Sigmoid colon (tissue), 7 donors: ENCODE results near the gene KLK2. TPM values are rescaled to one million over a fixed set of nuclear protein-coding genes. Genes with fewer than 3 reads are reported as not detected.

Source experiments
- DNase-seq: peaks from one replicate; pipeline ENCODE4 v3.0.0-alpha.2; 2019
- H3K27ac ChIP-seq, 4 donors: fragments of 200-600 bp; sonication (generic); one replicate each; pipeline ENCODE4 v1.5.1; 2016 to 2019; ENCODE audit warnings: mild to moderate bottlenecking in 1 of 4
- H3K27me3 ChIP-seq, 3 donors: fragments of 200-600 bp; sonication (generic); one replicate each; pipeline ENCODE4 v1.5.1; 2019; ENCODE audit warnings: mild to moderate bottlenecking in 1 of 3
- H3K36me3 ChIP-seq, 4 donors: fragments of 200-600 bp; sonication (generic); one replicate each; pipeline ENCODE4 v1.5.1; 2016 to 2019
- H3K4me1 ChIP-seq, 4 donors: fragments of 200-600 bp; sonication (generic); one replicate each; pipeline ENCODE4 v1.5.1; 2017 to 2019
- H3K4me3 ChIP-seq, 4 donors: fragments of 200-600 bp; sonication (generic); one replicate each; pipeline ENCODE4 v1.5.1; 2017 to 2019; ENCODE audit warnings: mild to moderate bottlenecking in 2 of 4, moderate library complexity in 1 of 4
- H3K9me3 ChIP-seq, 4 donors: fragments of 200-600 bp in 3 of 4; sonication (generic) in 3 of 4; one replicate each; pipeline versions ENCODE4 v1.5.1 to v1.6.1; 2013 to 2019
- EP300 ChIP-seq, 4 donors: sonication (generic); formaldehyde crosslinking; IDR thresholded peaks; one replicate each; pipeline ENCODE4 v1.6.1; 2017; ENCODE audit warnings: antibody characterized with exemption in 4 of 4
- POLR2A ChIP-seq, 2 donors: fragments of 450-650 bp; IDR thresholded peaks; one replicate each; pipeline ENCODE4 v1.6.1; 2016; ENCODE audit warnings: antibody characterized with exemption in 2 of 2, mild to moderate bottlenecking in 2 of 2, moderate library complexity in 2 of 2
- POLR2AphosphoS5 ChIP-seq, 4 donors: sonication (generic); formaldehyde crosslinking; IDR thresholded peaks; one replicate each; pipeline ENCODE4 v1.6.1; 2017; ENCODE audit warnings: antibody characterized with exemption in 4 of 4
- WGBS, 2 donors: extraction: QIAGEN DNeasy Blood & Tissue Kit; methylation state at CpG; one replicate each; pipeline ENCODE4 v1.1.7; 2013; 5-methylcytosine and 5-hydroxymethylcytosine counted together
- intact Hi-C: fragments of 100-400 bp; cut with DNase I; formaldehyde crosslinking; loops from one replicate; pipeline ENCODE4 v1.15.1; 2023
- polyA plus RNA-seq, 3 donors: library from polyadenylated mRNA; stranded (reverse); fragments of 200-250 nt; gene quantifications; one replicate each; pipeline ENCODE4 v1.2.3, GENCODE V29; 2013
- total RNA-seq, 4 donors: library from RNA; depleted of rRNA; stranded (reverse); fragments of >200 nt; gene quantifications; one replicate each; pipeline ENCODE4 v1.1.0, GENCODE V29; 2016
- TF ChIP-seq, protein P1 (sequence below), 4 experiments: fragments of 450-650 bp in 3 of 4; fragments of 200-600 bp in 1 of 4; IDR thresholded peaks; one replicate each; pipeline ENCODE4 v1.5.1; 2016 to 2019; ENCODE audit warnings: antibody characterized with exemption in 4 of 4, mild to moderate bottlenecking in 3 of 4, moderate library complexity in 2 of 4
- donor health status: healthy with polysubstance abuse.
- donor health status: Bipolar disorder and iron deficiency.
- donor health status: healthy.

The KLK2 gene
- total and polyA plus RNA-seq, 7 donors, result 0.28 TPM; not detected in 6

DNA sequence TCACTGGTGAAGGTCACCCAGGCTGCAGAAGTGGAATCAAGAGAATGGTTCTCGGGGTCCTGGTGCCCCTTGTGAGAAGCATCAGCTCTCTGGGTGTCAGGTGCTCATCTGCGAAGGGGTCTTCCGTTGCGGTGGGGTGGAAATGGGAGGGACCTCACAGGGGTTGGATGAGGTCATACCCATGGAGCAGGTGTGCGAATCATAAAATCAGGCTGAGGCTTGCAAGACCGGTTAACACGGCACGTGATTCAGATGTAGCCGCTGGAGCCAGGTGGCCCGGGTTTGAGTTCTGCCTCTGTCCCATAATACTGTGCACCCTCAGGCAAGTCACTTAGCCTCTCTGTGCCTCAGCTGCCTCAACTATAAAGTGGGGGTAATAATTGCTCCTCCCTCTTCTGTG is 35.9 kb upstream of the KLK2 start:
- Histone ChIP-seq H3K27me3 (peaks cover 0 to 17% (median 14%) of the 10 kb centered on the region in 3 donors), H3K9me3 (no peaks in the 10 kb centered on the region), H3K4me3 (no peak overlapping the region), H3K4me1 (peaks cover 0 to 14% (median 10%) of the 10 kb centered on the region in 4 donors), H3K36me3 (no peaks in the 10 kb centered on the region), H3K27ac (no peak overlapping the region)
- DNase-seq, result peak; percentile 46
- intact Hi-C loops, result no loop called here
- TF ChIP-seq POLR2AphosphoS5 (IDR thresholded peaks at IDR 0.05) (no peak), POLR2A (IDR thresholded peaks at IDR 0.05) (no peak), EP300 (IDR thresholded peaks at IDR 0.05) (no peak)
- TF ChIP-seq, protein P1, sequence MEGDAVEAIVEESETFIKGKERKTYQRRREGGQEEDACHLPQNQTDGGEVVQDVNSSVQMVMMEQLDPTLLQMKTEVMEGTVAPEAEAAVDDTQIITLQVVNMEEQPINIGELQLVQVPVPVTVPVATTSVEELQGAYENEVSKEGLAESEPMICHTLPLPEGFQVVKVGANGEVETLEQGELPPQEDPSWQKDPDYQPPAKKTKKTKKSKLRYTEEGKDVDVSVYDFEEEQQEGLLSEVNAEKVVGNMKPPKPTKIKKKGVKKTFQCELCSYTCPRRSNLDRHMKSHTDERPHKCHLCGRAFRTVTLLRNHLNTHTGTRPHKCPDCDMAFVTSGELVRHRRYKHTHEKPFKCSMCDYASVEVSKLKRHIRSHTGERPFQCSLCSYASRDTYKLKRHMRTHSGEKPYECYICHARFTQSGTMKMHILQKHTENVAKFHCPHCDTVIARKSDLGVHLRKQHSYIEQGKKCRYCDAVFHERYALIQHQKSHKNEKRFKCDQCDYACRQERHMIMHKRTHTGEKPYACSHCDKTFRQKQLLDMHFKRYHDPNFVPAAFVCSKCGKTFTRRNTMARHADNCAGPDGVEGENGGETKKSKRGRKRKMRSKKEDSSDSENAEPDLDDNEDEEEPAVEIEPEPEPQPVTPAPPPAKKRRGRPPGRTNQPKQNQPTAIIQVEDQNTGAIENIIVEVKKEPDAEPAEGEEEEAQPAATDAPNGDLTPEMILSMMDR (IDR thresholded peaks at IDR 0.05), result no peak
- WGBS, 2 donors, result 16 to 53% methylated on average over 10 of the region's 10 CpGs

DNA sequence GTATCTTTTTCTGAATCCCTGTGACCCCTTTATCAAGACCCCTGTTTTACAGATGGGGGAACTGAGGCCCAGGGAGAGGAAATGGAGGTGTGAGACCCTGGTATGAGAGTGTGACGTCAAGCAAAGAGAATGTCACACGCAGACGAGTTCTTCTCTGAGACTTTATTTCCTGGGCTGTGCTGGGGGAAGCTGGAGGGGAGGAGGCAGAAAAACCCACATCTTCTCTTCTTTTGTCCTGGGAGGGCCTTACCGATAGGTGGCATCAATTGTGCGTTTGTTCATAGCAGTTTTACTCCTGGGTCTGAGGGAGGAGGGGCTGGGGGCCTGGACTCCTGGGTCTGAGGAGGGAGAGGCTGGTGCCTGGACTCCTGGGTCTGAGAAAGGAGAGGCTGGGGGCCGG is 35.0 kb upstream of the KLK2 start:
- TF ChIP-seq POLR2AphosphoS5 (IDR thresholded peaks at IDR 0.05) (no peak), POLR2A (IDR thresholded peaks at IDR 0.05) (no peak), EP300 (IDR thresholded peaks at IDR 0.05) (no peak)
- TF ChIP-seq, protein P1 (IDR thresholded peaks at IDR 0.05), result no peak
- 16 to 23% methylated on average over 6 of the region's 6 CpGs for WGBS, 2 donors
- H3K4me3 ChIP-seq, result no peak overlapping the region
- DNase-seq, result peak; percentile 21
- H3K27me3 ChIP-seq, result peaks cover 0 to 14% (median 10%) of the 10 kb centered on the region in 3 donors
- H3K9me3 ChIP-seq, result peaks cover 0 to under 1% (median 0%) of the 10 kb centered on the region in 4 donors
- intact Hi-C loops, result no loop called here
- peaks cover 0 to 14% (median 10%) of the 10 kb centered on the region in 4 donors for H3K4me1 ChIP-seq
- no peak overlapping the region for H3K27ac ChIP-seq
- no peaks in the 10 kb centered on the region for H3K36me3 ChIP-seq

DNA sequence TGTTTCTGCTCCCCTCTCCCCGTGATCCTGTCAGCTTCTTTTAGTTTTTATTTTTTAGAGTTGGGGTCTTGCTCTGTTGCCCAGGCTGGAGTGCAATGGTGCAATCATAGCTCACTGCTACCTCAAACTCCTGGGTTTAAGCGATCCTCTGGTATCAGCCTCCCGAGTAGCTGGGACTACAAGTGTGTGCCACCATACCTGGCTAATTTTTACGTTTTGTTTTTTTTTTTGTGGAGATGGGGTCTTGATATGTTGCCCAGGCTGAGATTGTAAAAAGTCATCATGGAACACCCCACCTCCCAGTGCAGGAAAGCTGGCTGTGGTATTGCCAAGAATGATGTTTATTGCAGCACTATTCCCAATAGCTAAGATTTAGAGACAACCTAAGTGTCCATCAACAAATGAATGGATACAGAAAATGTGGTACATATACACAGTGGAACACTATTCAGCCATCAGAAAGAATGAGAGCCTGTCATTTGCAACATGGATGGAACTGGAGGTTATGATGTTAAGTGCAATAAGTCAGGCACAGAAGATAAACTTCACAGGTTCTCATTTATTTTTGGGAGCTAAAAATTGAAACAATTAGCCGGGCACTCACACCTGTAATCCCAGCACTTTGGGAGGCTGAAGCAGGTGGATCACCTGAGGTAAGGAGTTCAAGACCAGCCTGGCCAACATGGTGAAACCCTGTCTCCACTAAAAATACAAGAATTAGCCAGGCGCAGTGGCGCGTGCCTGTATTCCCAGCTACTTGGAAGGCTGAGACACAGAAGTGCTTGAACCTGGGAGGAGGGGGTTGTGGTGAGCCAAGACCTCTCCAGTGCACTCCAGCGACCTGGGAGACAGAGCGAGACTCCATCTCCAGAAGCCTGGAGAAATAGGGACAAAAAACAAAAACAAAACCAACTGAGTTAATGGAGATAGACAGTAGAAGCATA is 33.3 kb upstream of the KLK2 start:
- Histone ChIP-seq H3K36me3 (no peaks in the 10 kb centered on the region), H3K4me3 (no peak overlapping the region), H3K9me3 (peaks cover 0 to 2% (median 0%) of the 10 kb centered on the region in 4 donors), H3K4me1 (peaks cover 0 to 13% (median 10%) of the 10 kb centered on the region in 4 donors), H3K27me3 (peaks cover 0 to 14% (median 14%) of the 10 kb centered on the region in 3 donors), H3K27ac (no peak overlapping the region)
- no peak for DNase-seq
- 82 to 89% methylated on average over 10 of the region's 10 CpGs for WGBS, 2 donors
- no peak for TF ChIP-seq EP300 (IDR thresholded peaks at IDR 0.05)
- TF ChIP-seq POLR2AphosphoS5 (IDR thresholded peaks at IDR 0.05), result no peak
- TF ChIP-seq, protein P1 (IDR thresholded peaks at IDR 0.05), result no peak
- intact Hi-C loops, result no loop called here

DNA sequence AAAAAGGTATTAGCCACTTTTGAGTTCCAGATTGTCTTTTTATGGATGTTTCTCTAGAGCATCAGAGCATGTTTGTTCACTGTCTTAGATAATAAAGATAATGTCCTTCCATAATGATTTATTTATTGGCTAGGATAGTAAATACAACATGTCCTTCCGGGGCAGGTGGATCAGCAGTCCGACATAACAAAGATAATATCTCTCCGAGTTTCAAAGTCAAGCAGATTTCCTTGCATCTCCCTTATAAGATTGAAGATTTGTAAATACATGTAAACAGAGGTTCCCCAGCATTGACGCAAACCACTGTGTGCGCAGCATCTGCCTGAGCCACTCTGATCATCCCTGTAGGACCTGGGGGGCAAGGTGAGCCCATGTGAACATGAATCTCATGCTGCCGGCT is 31.1 kb upstream of the KLK2 start:
- peaks cover 0 to 2% (median 0%) of the 10 kb centered on the region in 4 donors for H3K9me3 ChIP-seq
- no peak overlapping the region for H3K4me3 ChIP-seq
- WGBS, 2 donors, result 55 to 79% methylated on average over 6 of the region's 6 CpGs
- TF ChIP-seq, protein P1 (IDR thresholded peaks at IDR 0.05), result no peak
- TF ChIP-seq EP300 (IDR thresholded peaks at IDR 0.05) (no peak), POLR2A (IDR thresholded peaks at IDR 0.05) (no peak), POLR2AphosphoS5 (IDR thresholded peaks at IDR 0.05) (no peak)
- H3K4me1 ChIP-seq, result no peaks in the 10 kb centered on the region
- DNase-seq, result no peak
- intact Hi-C loops, result no loop called here
- peaks cover 0 to 8% (median 7%) of the 10 kb centered on the region in 3 donors for H3K27me3 ChIP-seq
- H3K36me3 ChIP-seq, result no peaks in the 10 kb centered on the region
- H3K27ac ChIP-seq, result no peak overlapping the region
